ENCODE results near the gene PPTC7.
"Not testable (repeated sequence)": the region's sequence is repeated elsewhere in the genome, so short reads cannot be mapped to it uniquely, and the experiment has no call there.

Gene PPTC7

GRCh38 chr12:110585231-110585799, 2.2 kb upstream of the PPTC7 start:
- no peak for DNase-seq (ENCODE audit: low spot score)

GRCh38 chr12:110582276-110583136, 612 bp downstream of the PPTC7 start:
- DNase-seq (ENCODE audit: low spot score) = peak; percentile 62

- no peak for DNase-seq (ENCODE audit: low spot score)
Measured at GRCh38 chr12:110581931-110582275, 1.2 kb downstream of the PPTC7 start.

- DNase-seq (ENCODE audit: low spot score) = no peak
Measured at GRCh38 chr12:110579535-110580253, 3.4 kb downstream of the PPTC7 start.

GRCh38 chr12:110578694-110579534, 4.2 kb downstream of the PPTC7 start:
- DNase-seq (ENCODE audit: low spot score) = no peak

- no peak for DNase-seq (ENCODE audit: low spot score)
Measured at GRCh38 chr12:110577864-110578693, 5.0 kb downstream of the PPTC7 start.

GRCh38 chr12:110576504-110576903, 6.6 kb downstream of the PPTC7 start:
- DNase-seq (ENCODE audit: low spot score) = no peak

GRCh38 chr12:110575326-110575725, 7.8 kb downstream of the PPTC7 start:
- DNase-seq (ENCODE audit: low spot score) = no peak

GRCh38 chr12:110574717-110575230, 8.3 kb downstream of the PPTC7 start:
- DNase-seq (ENCODE audit: low spot score) = not testable (repeated sequence)

- DNase-seq (ENCODE audit: low spot score) = no peak
Measured at GRCh38 chr12:110574044-110574443, 9.1 kb downstream of the PPTC7 start.

GRCh38 chr12:110570798-110571197, 12.3 kb downstream of the PPTC7 start:
- DNase-seq (ENCODE audit: low spot score) = not testable (repeated sequence)

- not testable (repeated sequence) for DNase-seq (ENCODE audit: low spot score)
Measured at GRCh38 chr12:110569838-110570237, 13.3 kb downstream of the PPTC7 start.

GRCh38 chr12:110568752-110569151, 14.4 kb downstream of the PPTC7 start:
- DNase-seq (ENCODE audit: low spot score) = no peak

GRCh38 chr12:110566993-110567392, 16.1 kb downstream of the PPTC7 start:
- DNase-seq (ENCODE audit: low spot score) = no peak

GRCh38 chr12:110565894-110566871, 16.9 kb downstream of the PPTC7 start:
- peak; percentile 31 for DNase-seq (ENCODE audit: low spot score)

GRCh38 chr12:110564471-110564991, 18.6 kb downstream of the PPTC7 start:
- no peak for DNase-seq (ENCODE audit: low spot score)

GRCh38 chr12:110563702-110564470, 19.2 kb downstream of the PPTC7 start:
- DNase-seq (ENCODE audit: low spot score) = no peak

GRCh38 chr12:110562386-110562785, 20.7 kb downstream of the PPTC7 start:
- not testable (repeated sequence) for DNase-seq (ENCODE audit: low spot score)

Measured in iPS-NIHi11 (cell line).